Thyroid gland (tissue), 4 donors: ENCODE results near the gene MSMP. TPM values are rescaled to one million over a fixed set of nuclear protein-coding genes. Genes with fewer than 3 reads are reported as not detected.
A peak's percentile ranks its signal among the peaks of the same experiment; 100 is the strongest.

Source experiments
- DNase-seq, 2 donors: peaks; one replicate each; pipeline ENCODE4 v3.0.0-alpha.2; 2019
- H3K27ac ChIP-seq, 3 donors: fragments of 200-600 bp; sonication (generic); 1 replicate in 2 of 3; 2 replicates in 1 of 3; pipeline ENCODE4 v1.5.1; 2016 to 2019; ENCODE audit warnings: mild to moderate bottlenecking in 1 of 3, moderate library complexity in 1 of 3
- H3K27me3 ChIP-seq: fragments of 200-600 bp; sonication (generic); one replicate; pipeline ENCODE4 v1.5.1; 2019
- H3K36me3 ChIP-seq, 2 donors: fragments of 200-600 bp; sonication (generic); one replicate each; pipeline ENCODE4 v1.5.1; 2016 to 2019
- H3K4me1 ChIP-seq, 2 donors: fragments of 200-600 bp; sonication (generic); one replicate each; pipeline ENCODE4 v1.5.1; 2017 to 2019
- H3K4me3 ChIP-seq, 3 donors: fragments of 200-600 bp; sonication (generic); replicated peaks in 1 of 3; 1 replicate in 2 of 3; 2 replicates in 1 of 3; pipeline ENCODE4 v1.5.1; 2016; ENCODE audit warnings: mild to moderate bottlenecking in 1 of 3
- H3K9me3 ChIP-seq: fragments of 200-600 bp; sonication (generic); one replicate; pipeline ENCODE4 v1.5.1; 2017
- CTCF ChIP-seq, 6 experiments: fragments of 200-600 bp in 3 of 6; fragments of 450-650 bp in 3 of 6; sonication (generic) in 3 of 6; IDR thresholded peaks; one replicate each; pipeline ENCODE4 v1.5.1; 2016 to 2019; ENCODE audit warnings: antibody characterized with exemption in 6 of 6, mild to moderate bottlenecking in 2 of 6, inconsistent platforms in 1 of 6, moderate library complexity in 1 of 6
- POLR2A ChIP-seq, 2 donors: fragments of 450-650 bp; IDR thresholded peaks; one replicate each; pipeline ENCODE4 v1.6.1; 2017; ENCODE audit warnings: antibody characterized with exemption in 2 of 2, mild to moderate bottlenecking in 2 of 2, moderate library complexity in 1 of 2
- WGBS, 2 donors: methylation state at CpG; one replicate each; pipeline ENCODE4 v1.1.5; 2017; 5-methylcytosine and 5-hydroxymethylcytosine counted together
- intact Hi-C: fragments of 100-400 bp; cut with DNase I; formaldehyde crosslinking; loops from one replicate; pipeline ENCODE4 v1.15.1; 2023
- total RNA-seq, 4 donors: library from RNA; depleted of rRNA; stranded (reverse); fragments of >200 nt; gene quantifications; one replicate each; pipeline ENCODE4 v1.2.3, GENCODE V29; 2016

Gene MSMP
- total RNA-seq, 4 donors from 2014 or later: 0.67 TPM; not detected in 3

DNA sequence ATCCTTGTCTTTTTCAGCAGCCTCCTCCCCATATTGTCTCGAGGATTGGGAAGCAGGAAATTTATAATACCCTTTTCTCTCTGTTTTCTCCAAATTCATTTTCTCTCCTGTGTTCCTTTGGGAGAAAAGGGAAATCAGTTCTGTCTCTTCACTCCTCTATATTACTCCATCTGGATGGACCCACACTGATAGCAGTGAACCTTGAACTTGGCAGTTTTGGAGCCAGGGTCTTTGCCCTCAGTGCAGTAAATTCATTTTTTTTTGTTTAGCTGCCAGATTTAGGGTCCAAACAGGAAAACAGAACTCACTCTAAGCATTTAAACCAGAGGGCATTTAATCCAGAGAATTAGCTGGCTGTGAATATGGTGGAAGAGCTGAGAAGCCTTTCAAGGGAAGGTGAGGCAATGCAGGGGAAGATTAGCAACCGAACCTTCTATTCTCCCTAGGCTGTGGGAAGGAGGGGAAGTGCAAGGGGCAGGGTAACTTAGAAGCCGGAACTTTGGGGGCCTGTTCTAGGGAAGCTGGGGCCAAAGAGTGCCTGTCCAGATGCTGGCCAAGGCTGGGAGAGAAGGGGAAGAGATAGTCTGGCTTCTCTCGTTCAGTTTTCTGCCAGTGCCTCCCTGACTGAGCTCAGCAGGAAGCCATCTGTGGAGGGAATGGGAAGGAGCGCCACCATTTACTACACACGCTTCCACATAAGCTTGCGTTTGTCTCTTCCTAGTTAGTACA lies 21.0 kb upstream of the MSMP start:
- Histone ChIP-seq H3K27me3 (no peaks in the 10 kb centered on the region), H3K27ac (peak overlapping the region in 1 of 3 donors; percentile 32), H3K9me3 (no peaks in the 10 kb centered on the region), H3K4me3 (no peak overlapping the region), H3K4me1 (peaks cover 18% of the 10 kb centered on the region in 2 donors), H3K36me3 (no peaks in the 10 kb centered on the region)
- WGBS, 2 donors: 68 to 73% methylated on average over 7 of the region's 7 CpGs
- intact Hi-C loops: no loop called here
- no peak for DNase-seq
- TF ChIP-seq CTCF (IDR thresholded peaks at IDR 0.05): no peak
- TF ChIP-seq POLR2A (IDR thresholded peaks at IDR 0.05): no peak

- H3K27ac ChIP-seq: peak overlapping the region in 1 of 3 donors; percentile 3
- TF ChIP-seq CTCF (IDR thresholded peaks at IDR 0.05) (no peak), POLR2A (IDR thresholded peaks at IDR 0.05) (no peak)
- no peak overlapping the region for H3K4me3 ChIP-seq
- no peaks in the 10 kb centered on the region for H3K36me3 ChIP-seq
- peaks cover 18% of the 10 kb centered on the region in 2 donors for H3K4me1 ChIP-seq
- no peaks in the 10 kb centered on the region for H3K27me3 ChIP-seq
- 90 to 91% methylated on average over 3 of the region's 3 CpGs for WGBS, 2 donors
- intact Hi-C loops: no loop called here
- no peak for DNase-seq
- H3K9me3 ChIP-seq: no peaks in the 10 kb centered on the region
These were observed 17.9 kb upstream of the MSMP start for GRCh38 chr9:35771943-35772342.

DNA sequence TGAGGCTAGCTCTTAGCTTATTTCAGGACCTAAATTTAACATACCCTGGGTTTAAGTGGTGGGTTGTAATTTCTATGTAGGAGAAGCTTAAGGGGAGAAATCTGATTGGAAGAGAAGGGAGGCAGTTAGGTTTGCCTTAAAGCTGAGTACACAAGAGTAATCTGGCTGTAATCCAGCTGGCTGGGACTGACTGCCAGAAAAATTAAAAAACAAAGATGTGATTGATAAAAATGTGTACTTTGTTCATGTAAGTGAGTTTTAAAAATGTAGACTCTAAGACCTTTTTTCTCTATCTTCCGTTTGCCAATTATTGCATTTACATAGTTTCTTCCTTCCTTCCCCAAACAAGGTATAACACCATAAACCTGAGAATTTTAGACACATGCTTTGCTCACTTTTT lies 17.5 kb upstream of the MSMP start:
- H3K27me3 ChIP-seq: no peaks in the 10 kb centered on the region
- H3K9me3 ChIP-seq: no peaks in the 10 kb centered on the region
- no peak for DNase-seq
- peaks cover 18% of the 10 kb centered on the region in 2 donors for H3K4me1 ChIP-seq
- intact Hi-C loops: no loop called here
- H3K36me3 ChIP-seq: no peaks in the 10 kb centered on the region
- 41 to 48% methylated on average over 1 of the region's 1 CpG for WGBS, 2 donors
- peak overlapping the region in 2 of 3 donors; percentile 3 to 27 for H3K27ac ChIP-seq
- TF ChIP-seq POLR2A (IDR thresholded peaks at IDR 0.05) (no peak), CTCF (IDR thresholded peaks at IDR 0.05) (no peak)
- H3K4me3 ChIP-seq: no peak overlapping the region

DNA sequence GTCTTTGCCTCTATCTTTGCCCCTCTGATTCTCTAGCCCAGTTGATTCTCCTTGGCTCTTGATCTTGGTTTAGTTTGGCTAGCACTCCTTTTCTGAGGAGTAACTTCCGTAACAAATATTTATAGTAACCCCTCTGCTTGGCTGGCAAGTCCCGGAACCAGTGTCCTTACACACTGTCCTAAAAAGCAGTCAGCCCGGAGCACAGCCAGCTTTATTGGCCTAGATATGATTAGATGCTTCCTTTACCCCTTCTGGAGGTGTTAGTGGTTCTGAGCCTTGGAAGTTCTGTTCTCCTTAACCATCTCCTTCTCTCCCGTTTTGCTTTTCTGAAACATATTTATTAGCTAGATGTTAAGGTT lies 17.0 kb upstream of the MSMP start:
- intact Hi-C loops: no loop called here
- WGBS, 2 donors: 17 to 28% methylated on average over 4 of the region's 4 CpGs
- H3K4me3 ChIP-seq: no peak overlapping the region
- H3K4me1 ChIP-seq: peaks cover 18% of the 10 kb centered on the region in 2 donors
- no peaks in the 10 kb centered on the region for H3K27me3 ChIP-seq
- TF ChIP-seq CTCF (IDR thresholded peaks at IDR 0.05) (no peak), POLR2A (IDR thresholded peaks at IDR 0.05) (no peak)
- H3K9me3 ChIP-seq: no peaks in the 10 kb centered on the region
- no peaks in the 10 kb centered on the region for H3K36me3 ChIP-seq
- H3K27ac ChIP-seq: peak overlapping the region in 2 of 3 donors; percentile 3 to 27
- peak in 1 of 2 donors; percentile 20 for DNase-seq

GRCh38 chr9:35769763-35770162 lies 15.7 kb upstream of the MSMP start:
- Histone ChIP-seq H3K4me1 (peaks cover 18% of the 10 kb centered on the region in 2 donors), H3K9me3 (no peaks in the 10 kb centered on the region), H3K4me3 (no peak overlapping the region), H3K27ac (no peak overlapping the region), H3K36me3 (no peaks in the 10 kb centered on the region), H3K27me3 (no peaks in the 10 kb centered on the region)
- WGBS, 2 donors: 96 to 97% methylated on average over 1 of the region's 1 CpG
- no peak for TF ChIP-seq CTCF (IDR thresholded peaks at IDR 0.05)
- no peak for TF ChIP-seq POLR2A (IDR thresholded peaks at IDR 0.05)
- intact Hi-C loops: no loop called here
- no peak for DNase-seq
